ENCODE data around the gene CST11.

CST11 gene

DNA sequence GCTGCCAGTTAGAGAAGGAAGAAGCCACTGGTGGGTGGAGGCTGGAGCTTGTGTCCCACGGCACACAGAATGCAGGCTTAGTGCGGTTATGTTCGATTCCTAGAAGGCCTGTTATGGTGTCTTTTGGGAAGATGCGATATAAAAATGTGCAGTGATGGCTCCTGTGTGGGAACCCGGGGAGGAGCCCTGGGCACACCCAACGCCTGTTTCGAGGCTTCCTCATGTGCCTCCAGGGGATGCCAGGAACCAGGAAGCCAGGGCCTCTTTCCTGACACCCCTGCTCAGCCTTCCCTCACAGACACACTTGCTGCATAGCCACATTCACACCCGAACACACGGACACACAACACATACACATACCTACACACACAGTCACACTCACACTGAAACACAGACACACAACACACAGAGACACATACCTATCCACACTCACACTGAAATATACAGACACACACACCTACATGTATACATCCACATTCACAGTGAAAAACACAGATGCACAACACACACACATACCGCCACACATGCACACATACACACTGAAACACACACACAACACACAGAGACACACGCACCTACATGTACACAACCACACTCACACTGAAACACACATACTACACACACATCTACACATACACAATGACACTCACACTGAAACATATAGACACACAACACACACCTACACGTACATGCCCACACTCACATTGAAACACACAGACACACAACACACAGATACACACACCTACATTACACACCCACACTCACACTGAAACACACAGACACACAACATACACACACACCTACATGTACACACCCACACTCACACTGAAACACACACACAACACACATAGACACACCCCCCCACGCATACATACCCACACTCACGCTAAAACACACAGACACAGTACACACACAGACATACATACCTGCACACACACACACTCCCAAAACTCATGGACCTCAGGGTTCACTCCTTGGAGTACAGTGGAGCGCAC lies 1.2 kb upstream of the CST11 start:
- DNase-seq, result no peak

DNA sequence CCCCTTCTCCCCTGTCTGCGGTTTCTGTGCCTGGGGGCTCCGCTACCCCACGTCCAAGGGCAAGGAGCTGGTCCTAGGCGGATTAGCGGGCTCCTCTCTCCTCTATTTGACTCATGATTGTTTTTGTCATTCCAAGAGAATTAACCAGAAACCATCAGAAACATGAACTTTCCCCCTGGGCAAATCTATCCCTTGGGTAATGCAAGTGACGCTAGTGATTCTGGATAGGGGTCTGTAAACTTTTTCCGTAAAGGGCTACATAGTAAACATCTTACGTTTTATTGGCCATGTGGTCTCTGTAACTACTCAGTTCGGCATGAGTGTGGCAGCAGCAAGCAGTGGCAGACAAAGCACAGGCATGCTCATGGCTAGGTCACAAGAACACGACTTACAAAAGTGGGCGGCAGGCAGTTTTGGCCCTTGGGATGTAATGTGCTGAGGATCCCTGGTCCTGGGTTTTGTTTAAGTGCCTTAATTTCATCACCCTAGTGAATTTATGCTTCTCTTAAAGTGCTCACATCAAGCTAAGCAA lies 654 bp downstream of the CST11 start:
- no peak for DNase-seq

DNA sequence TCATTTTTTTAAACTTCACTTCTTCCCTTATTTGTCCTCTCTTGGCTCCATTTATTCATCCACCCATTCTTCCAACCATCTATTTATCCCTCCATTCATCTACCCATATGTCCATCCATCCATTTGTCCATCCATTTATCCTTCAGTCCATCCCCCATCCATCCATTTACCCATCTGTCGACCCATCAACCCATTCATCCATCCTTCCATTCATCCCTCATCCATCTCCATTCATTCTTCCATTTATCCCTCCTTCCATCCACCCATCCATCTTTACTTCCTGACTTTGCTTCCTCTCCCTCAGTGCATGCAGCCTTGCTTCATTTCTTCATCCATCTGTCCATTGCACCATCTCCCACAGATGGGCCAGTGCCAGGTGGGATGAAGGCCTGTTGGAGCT lies 1.8 kb downstream of the CST11 start:
- DNase-seq, result no peak

DNA sequence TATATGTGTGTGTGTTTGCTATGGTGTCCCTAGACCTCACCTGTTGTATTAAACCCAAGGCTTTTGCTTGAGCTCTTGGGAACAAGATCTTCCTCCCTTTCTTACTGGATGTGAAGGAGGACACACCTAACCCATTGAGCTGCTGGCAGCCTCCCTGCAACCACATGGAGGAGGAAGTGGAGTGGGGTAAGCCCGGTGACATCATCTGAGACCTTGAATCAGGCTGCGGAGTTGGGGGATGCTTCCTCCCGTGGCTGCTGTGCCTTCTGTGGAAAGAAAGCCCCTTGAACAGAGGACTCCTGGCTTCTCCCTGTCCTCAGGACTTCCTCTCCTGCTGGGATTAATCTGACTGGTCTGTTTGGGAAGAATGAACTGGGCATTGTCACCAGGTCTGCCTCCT lies 3.3 kb downstream of the CST11 start:
- peak; percentile 31 for DNase-seq

DNA sequence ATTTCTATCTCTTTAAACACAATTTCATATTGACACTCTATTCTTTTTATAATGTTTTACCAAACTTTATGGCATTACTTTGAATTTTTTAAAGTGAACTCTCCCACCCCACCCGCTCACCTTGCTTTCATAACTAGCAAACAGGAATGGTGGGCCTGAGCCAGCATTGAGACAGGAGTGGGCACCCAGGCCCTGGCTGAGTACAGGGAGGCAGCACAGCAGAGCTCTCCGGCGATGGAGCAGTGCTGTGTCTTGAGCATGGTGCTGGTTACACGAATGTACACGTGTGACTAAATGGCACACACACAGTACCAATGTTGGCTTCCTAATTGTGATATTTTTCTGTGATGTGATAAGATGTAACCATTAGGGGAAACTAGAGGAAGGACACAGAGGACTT lies 4.5 kb downstream of the CST11 start:
- no peak for DNase-seq

DNA sequence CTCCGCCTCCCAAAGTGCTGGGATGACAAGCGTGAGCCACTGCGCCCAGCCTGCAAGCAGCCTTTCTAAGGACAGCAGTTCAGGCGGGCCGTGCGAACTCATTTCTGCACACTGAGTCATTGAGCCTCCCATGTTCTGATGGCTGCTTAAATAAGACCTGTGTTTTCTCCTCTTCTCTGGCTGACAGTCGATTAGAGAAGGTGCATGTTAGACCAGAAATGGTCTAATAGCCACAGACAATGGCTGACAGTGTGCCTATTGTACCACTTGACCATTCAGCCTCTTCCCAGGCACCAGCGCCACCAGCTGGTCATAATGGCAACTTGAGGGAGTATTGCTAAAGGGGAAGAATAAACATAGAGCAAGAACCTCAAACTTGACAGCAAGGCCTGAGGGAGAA lies 6.2 kb downstream of the CST11 start:
- peak; percentile 29 for DNase-seq

DNA sequence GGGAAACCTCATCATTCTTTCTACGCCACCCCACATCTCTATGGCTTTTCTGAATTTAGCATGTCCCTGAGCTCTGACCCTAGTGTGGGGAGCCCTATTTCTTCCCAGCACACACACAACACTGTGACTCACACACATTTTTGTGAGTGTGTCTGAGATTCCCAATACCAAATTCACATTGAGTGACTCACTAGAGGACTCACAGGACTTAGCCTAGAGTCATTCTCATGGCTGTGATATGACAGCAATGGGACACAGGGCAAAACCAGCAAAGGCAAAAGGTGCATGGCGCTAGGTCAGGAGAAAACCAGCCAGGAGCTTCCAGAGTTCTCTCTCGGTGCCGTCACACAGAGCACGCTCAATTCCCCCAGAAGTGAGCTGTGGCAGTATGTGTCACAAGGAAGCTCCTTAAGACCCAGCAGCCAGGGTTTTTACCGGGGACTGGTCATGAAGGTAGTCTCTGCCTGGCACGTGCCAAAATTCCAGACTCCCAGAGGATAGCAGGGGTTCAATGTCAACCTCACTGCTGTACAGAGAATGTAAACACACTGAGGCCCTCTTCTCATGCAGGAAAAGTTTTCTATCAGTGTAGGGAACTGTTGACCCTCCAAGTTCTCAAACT lies 7.0 kb downstream of the CST11 start:
- peak; percentile 91 for DNase-seq

DNA sequence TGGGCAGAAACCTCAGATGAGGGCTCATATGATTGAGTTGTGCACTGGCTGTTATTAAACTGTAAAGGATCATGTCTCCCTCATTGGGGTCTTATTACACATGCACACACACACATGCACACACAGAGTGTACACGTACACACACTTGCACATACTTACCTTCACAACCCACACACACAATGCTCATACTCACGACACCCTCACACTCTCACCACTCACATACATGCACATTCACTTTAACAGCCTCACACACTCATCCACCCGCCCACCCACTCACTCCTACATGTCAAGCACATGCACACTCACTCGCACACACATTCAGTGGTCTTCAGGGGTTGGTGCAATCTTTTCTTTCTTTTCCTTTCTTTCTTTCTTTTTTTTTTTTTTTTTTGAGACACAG lies 7.8 kb downstream of the CST11 start:
- DNase-seq, result no peak

DNA sequence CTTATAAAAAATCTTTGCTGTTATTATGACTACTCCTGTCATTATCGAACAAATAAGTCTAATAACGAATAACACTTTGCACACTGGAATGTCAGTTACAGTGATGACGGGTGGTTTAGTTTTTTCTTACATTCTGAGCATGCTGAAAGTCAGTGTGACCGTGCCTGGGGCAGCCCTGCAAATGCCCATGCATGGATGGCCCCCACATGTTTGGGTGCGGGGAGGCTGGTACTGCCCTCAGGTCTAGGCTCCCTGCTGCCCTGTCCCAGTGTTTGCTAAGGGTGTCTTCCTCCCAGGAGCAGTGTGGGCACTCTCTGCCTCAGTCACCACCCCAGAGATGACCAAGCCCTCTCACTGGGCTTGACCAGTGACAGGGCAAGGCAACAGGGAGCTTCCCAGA lies 10.2 kb downstream of the CST11 start:
- DNase-seq, result peak; percentile 7

DNA sequence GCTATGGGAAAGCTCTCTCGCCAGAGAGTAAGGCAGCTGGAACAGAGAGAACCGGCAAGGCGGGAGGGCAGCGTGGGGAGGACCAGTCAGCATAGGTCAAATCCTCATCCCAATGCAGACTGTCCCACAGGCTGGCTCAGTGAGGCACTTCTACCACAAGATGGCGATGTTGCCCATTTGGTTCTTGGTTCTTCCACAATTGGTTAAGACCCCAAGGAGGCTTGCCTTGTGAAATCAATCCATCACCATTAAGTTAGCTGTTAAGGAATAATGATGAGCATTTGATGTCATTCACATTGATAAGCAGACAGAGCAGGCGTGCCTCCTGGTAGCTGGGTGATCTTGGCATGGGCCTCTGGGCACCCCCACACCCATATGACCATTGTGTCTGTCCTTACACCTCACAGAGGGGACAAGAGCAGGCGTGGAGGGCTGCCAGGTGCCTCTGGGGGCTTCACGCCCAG lies 10.8 kb downstream of the CST11 start:
- peak; percentile 73 for DNase-seq

DNA sequence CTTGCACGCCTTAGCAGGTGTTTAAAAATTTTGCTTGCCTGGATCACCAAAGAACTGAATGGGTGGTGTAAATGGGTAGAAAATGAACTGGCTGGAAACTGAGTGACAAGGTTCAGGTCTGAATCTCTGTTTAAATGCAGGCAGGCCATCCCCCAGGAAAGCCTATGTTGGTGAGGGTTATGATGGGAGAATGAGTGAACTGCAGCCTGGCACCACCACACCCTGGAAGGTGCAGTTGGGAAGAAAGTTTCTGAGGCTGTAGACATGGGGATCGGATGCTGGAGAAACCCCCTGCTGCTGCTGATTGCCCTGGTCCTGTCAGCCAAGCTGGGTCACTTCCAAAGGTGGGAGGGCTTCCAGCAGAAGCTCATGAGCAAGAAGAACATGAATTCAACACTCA lies 12.7 kb downstream of the CST11 start:
- DNase-seq, result no peak

DNA sequence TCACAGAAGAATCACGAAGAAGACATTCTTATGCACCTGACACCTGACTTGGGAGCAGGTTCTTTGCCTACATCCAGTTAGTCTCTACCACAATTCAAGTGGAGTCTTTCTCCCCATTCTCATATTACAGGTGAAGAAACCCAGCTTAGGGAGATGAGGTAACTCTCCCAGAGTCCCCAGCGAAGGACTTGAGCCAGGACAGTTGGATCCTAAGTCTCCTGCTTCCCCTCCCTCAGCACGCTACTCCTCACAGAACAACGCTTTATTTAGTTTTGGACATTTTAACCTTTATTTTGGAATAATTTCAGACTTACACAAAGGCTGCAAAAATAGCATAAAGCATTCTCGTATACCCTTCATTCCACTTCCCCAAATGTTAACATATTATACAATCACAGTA lies 14.0 kb downstream of the CST11 start:
- DNase-seq, result no peak

DNA sequence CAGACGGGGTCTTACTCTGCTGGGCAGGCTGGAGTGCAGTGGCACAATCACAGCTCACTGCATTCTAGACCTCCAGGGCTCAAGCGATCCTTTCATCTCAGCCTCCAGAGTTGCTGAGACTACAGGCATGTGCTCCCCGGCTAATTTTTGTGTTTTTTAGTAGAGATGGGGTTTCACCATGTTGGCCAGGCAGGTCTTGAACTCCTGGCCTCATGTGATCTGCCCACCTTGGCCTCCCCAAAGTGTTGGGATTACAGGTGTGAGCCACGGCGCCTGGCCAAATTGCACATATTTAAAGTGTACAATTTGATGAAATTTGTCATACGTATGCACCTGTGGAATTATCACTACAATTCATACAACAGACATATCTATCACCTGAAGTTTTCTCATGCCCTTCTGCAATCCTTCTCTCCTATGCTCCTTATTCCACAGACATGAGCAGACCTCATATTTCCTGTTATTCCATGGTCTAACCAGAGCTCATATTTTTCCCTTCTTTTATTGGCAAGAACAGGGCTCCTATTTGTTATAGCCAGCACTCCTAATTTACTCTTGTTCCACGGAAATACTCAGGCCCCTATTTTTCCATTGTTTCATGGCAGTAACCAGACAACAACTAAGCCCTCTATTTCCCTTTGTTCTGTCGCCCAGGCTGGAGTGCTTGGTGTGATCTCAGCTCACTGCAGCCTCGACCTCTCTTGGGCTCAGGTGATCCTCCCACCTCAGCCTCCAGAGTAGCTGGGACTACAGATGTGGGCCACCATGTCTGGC lies 15.4 kb downstream of the CST11 start:
- DNase-seq, result no peak

DNA sequence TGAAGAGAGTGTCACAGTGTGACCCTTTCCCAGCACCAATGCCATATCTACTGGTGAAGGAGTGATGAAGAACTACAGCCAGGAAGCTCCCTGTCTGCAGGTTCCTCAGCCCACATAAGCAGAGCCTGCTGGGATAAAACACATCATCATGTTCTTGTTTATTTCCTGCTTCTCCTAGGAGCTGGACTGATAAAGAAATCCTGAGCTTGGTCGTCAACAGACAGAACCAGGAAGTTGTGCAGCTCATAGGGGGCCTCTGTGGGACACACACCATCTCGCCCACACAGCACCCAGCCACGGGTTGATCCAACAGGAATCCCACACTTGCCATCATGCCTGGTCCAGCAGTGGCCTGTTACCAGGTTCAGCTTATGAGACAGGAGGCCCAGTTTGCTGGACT lies 16.0 kb downstream of the CST11 start:
- no peak for DNase-seq

DNA sequence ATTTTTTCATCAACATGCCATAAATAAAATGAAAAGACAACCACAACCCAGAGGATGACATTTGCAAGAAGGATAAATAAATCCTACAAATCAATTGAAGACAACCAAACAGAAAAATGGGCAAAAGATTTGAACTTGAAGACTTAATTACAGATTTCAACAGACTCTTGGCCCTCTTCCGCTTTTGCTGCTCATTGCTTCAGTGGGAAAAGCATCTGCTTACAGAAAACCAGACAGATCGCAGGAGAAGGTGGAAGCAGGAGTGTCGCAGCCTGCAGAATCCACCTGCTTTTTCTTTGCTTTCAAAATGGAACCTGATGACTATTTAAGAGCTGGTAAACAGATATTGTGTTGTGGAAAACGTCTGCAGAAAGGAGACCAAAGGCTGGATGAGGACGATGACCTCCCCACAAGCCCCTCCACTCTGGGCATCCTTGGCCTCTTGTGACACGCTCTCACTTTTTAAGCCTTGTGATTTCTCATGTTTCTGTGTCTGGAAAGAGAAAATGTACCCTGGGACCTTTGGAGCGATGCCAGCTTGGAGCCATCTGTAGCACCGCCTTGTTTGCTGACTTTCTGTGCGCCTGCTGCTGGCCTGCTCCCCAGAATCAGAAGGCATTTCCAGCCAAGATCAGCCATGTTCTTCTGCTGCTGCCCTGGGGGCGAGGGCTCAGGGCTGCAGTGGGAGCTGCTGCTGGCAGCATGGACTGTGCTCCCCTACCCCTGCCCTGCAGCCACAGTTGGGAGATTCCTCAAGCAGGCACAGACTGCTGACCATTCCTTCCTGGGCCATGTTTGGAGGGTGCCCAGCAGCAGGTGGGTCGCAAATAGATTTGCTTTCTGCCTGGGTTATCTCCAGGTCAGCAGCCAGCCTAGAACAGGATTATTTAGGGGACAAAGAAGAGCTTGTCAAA lies 16.8 kb downstream of the CST11 start:
- DNase-seq, result no peak

DNA sequence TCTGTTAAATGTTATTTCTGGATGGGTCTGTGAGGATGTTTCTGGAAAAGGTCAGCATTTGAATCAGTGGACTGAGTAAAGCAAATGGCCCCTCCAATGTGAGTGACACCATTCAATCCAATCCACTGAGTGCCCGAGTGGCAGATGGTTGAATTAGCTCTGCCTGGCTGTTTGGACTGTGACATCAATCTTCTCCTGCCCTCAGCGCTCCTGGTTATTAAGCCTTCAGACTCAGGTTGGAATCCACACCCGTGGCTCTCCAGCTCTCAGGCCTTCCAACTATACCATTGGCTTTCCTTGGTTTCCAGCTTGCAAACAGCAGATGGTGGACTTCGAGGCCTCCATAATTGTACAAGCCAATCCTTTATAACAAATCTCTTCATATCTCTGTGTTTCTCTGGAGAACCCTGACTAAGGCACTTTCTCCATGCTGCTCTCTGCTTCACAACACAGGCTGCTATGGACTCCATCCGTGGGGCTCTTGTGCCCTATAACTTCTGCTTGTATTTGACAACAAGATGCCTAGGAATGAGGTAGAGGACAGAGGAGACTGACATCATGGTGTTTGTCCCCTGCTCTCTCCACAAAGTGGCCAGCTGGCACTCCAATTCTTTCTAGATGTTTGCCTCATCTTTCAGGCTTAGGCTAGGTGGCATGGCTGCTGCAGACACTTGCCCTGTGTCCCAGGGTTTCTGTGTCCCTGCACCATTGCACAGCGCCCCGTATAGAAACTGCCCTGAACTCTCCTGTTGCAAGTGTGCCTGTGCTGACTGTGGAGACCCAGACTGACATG lies 18.0 kb downstream of the CST11 start:
- DNase-seq, result no peak

DNA sequence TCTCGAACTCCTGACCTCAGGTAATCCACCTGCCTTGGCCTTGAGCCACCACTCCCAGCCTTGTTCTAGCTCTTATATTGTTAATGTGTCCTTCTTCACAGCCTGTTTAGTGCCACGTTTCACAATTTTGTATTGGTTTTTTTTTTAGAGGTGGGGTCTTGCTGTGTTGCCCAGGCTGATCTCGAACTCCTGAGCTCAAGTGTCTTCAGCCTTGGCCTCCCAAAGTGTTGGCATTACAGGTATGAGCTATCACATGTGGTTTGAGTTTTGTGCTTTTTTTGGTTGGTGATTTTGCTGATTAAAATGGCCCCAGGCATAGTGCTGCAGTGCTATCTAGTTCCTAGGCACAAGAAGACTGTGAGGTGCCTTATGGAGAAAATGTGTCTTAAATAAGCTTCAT lies 19.0 kb downstream of the CST11 start:
- no peak for DNase-seq

DNA sequence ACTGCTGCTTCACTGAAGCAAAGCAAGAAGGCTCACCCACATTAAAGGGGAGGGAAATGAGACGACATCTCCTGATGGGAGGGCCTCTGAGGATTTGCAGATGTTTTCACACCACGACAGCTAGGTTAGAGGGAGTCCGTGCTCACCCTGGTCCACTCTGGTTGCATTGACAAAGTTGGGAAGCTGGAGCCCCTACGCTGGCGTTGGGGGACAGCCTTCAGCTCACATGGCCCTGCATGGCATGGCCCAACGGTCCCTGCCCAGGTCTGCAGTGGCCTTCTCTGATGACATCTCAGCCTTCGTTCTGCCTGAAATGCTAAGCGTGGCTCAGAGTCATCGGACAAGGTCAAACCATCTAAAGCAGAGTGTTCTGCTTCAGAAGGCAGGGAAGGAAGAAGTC lies 27.5 kb downstream of the CST11 start:
- no peak for DNase-seq

DNA sequence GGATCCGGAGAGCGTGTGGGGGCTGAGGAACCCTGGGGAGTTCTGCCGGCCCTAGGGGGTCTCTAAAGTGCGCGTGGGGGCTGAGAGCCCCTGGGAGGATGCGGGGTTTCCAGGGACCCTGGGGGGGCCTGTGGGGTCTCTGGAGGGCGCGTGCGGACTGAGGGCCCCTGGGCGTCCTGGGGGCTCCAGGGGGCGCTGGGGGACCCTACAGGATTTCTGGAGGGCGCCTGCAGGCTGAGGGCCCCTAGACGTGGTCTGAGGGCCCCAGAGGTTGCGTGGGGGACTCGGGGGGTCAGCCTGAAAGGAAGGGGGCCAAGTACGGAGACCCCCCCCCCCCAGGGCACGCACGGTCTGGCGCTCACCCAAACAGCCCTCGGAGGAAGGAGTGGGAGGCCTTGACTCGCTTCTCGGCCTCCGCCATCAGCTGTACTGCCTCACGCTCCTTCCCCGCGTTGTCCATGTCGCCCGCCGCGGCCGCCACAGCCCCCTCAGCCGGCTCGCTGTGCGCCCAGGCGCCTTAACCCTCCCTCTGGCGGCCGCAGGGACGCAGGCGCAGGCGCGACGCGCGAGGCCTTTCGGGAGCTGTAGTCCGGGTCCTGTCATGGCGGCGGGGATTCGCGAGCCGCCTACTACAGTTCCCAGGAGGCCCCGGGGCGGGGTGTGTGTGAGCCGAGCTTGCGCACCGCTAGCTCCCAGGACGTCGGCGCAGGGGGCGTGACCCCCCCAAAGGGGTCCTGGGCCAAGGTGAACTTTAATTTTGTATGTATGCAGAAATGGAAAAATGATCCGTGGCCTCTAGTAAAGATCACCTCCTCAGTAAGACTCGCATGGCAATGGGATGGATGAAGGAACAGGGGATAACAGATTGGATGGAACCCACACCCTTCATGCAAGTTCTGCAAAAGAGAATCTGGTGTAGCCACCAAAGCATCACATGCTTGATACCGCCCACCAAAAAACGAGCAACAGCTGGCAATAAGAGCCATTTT lies 31.4 kb downstream of the CST11 start, which contains the start of gene NAPB:
Gene NAPB (minus strand): TSS at position 546 of the 989 bp plus-strand sequence. CDS start 86 bp downstream, at position 460.
- peak; percentile 91 for DNase-seq

Measured in fibroblast of skin of right biceps (primary cell).